K562 (cell line): ENCODE results near the gene TBC1D5. TPM values are rescaled to one million over a fixed set of nuclear protein-coding genes. Genes with fewer than 3 reads are reported as not detected.

Experiments used
- BHLHE40 ChIP-seq: IDR thresholded peaks from 2 replicates; pipeline ENCODE4 v1.6.1; 2011; ENCODE audit warnings: low read length, improper control_type of control experiment
- CBX8 ChIP-seq: fragments of 200-600 bp; sonication (generic); IDR thresholded peaks from 2 replicates; pipeline ENCODE4 v1.6.1; 2012; ENCODE audit warnings: borderline replicate concordance, mixed run types, low read depth, mild to moderate bottlenecking, moderate library complexity, mixed read lengths, low read length, control low read depth, inconsistent platforms; ENCODE audit not compliant: poor library complexity, severe bottlenecking; ENCODE audit errors: extremely low read depth
- CHD1 ChIP-seq: fragments of 200-600 bp; sonication (generic); IDR thresholded peaks from one replicate; pipeline ENCODE4 v1.6.1; 2012; ENCODE audit warnings: mild to moderate bottlenecking, moderate library complexity, low read length, inconsistent platforms
- COPS2 ChIP-seq: fragments of 450-650 bp; conservative IDR thresholded peaks from 2 replicates; pipeline ENCODE4 v1.6.1; 2016; ENCODE audit warnings: mild to moderate bottlenecking, moderate library complexity
- DDX20 ChIP-seq: fragments of 450-650 bp; IDR thresholded peaks from 2 replicates; pipeline ENCODE4 v1.6.1; 2016; ENCODE audit warnings: missing genetic modification characterization, low read depth, mild to moderate bottlenecking, missing compliant biosample characterization, moderate library complexity
- EP300 ChIP-seq: IDR thresholded peaks from 2 replicates; pipeline ENCODE4 v1.6.1; 2012; ENCODE audit warnings: low read length, improper control_type of control experiment
- FOSL1 ChIP-seq: fragments of 200-800 bp; sonication (Bioruptor generic); conservative IDR thresholded peaks from 2 replicates; pipeline ENCODE4 v1.6.1; 2016; ENCODE audit warnings: missing genetic modification characterization, missing compliant biosample characterization
- U2AF1 ChIP-seq: fragments of 200-400 bp; formaldehyde crosslinking; optimal IDR thresholded peaks from 2 replicates; pipeline ENCODE3; 2017; ENCODE audit warnings: mild to moderate bottlenecking, low read depth, low read length, moderate library complexity
- ZNF121 ChIP-seq: sonication (generic); formaldehyde crosslinking; conservative IDR thresholded peaks from 2 replicates; pipeline ENCODE4 v1.8.0; 2022; ENCODE audit warnings: missing genetic modification reagents
- ZNF239 ChIP-seq: fragments of 250-450 bp; sonication (Bioruptor Pico); IDR thresholded peaks from 2 replicates; pipeline ENCODE4 v1.4.0; 2020; ENCODE audit warnings: mild to moderate bottlenecking
- ZSCAN32 ChIP-seq: fragments of 450-650 bp; formaldehyde crosslinking; IDR thresholded peaks from 2 replicates; pipeline ENCODE4 v1.4.0; 2020; ENCODE audit warnings: mild to moderate bottlenecking, moderate library complexity
- polyA plus RNA-seq, 8 experiments: library from polyadenylated mRNA; depleted of rRNA in 4 of 8; stranded (reverse) in 5 of 8; unstranded in 3 of 8; fragments of >200 nt; fragmentation: Nextera tagmentation in 2 of 8; fragmentation: Illumina TruSeq in 1 of 8; extraction: Ambion mirVana in 2 of 8; extraction: Trizol in 1 of 8; gene quantifications; 2 replicates each; pipeline versions ENCODE4 v1.2.1 to v1.2.3, GENCODE V29; 2011 to 2014; ENCODE audit warnings: inconsistent platforms in 1 of 8, missing spikeins in 1 of 8
- total RNA-seq, 7 experiments: library from RNA; depleted of rRNA in 6 of 7; stranded (reverse); fragments of >200 nt in 6 of 7; fragmentation: Illumina TruSeq in 2 of 7; extraction: Trizol in 2 of 7; gene quantifications; 2 replicates each; pipeline versions ENCODE4 v1.2.1 to v1.2.3, GENCODE V29; 2011 to 2021; ENCODE audit warnings: low replicate concordance in 1 of 7
- TF ChIP-seq, protein P1 (sequence below): fragments of 200-600 bp; sonication (generic); IDR thresholded peaks from one replicate; pipeline ENCODE4 v1.6.1; 2012; ENCODE audit warnings: mild to moderate bottlenecking, low read depth, low read length, inconsistent platforms
- TF ChIP-seq, protein P2 (sequence below): fragments of 250-450 bp; sonication (Bioruptor Pico); IDR thresholded peaks from 2 replicates; pipeline ENCODE4 v1.4.0; 2020; ENCODE audit warnings: mild to moderate bottlenecking, moderate library complexity, borderline replicate concordance

TBC1D5 gene
- total and polyA plus RNA-seq, 9 of the 15 experiments (the other 6 are each of a cell fraction or from before 2014, with no cell fraction given) = 2.9 to 38.1 (median 25.6) TPM

DNA sequence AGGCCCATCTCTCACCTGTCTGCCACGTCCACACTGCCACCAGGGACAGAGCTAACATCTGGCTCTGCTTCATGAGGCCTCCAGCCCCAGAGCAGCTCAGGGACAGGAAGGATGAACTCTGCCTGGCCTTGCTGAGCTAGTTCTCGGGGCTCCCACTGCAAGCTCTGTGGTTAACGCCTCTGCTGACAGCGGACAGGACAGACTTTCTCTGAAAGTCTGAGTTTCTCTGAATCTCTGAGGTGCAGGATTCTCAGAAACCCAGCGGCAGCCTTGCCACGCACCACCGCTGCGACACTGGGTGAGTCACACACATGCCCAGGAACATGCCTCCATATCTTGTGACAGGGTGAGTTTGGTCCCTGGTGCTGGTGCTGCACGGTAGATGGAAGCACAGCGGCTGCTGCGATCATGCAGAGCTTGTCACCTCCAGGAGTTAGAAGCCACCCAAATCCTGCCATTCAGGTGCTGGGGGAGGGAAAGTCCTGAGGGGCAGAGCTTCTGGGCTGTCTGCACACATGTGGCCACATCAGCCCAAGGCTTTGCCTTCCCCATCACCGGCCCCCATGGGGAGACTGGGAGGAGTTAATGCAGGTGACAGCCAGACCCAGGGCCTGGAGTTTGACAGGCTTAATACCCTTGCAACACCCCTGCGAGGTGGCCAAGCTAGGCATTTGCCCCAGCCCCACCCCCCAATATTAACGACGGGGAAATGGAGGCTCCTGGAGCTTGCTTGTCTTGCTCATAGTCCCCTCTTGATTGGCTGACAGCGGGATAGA, 590.6 kb downstream of the TBC1D5 start (continued):
- TF ChIP-seq, protein P1, sequence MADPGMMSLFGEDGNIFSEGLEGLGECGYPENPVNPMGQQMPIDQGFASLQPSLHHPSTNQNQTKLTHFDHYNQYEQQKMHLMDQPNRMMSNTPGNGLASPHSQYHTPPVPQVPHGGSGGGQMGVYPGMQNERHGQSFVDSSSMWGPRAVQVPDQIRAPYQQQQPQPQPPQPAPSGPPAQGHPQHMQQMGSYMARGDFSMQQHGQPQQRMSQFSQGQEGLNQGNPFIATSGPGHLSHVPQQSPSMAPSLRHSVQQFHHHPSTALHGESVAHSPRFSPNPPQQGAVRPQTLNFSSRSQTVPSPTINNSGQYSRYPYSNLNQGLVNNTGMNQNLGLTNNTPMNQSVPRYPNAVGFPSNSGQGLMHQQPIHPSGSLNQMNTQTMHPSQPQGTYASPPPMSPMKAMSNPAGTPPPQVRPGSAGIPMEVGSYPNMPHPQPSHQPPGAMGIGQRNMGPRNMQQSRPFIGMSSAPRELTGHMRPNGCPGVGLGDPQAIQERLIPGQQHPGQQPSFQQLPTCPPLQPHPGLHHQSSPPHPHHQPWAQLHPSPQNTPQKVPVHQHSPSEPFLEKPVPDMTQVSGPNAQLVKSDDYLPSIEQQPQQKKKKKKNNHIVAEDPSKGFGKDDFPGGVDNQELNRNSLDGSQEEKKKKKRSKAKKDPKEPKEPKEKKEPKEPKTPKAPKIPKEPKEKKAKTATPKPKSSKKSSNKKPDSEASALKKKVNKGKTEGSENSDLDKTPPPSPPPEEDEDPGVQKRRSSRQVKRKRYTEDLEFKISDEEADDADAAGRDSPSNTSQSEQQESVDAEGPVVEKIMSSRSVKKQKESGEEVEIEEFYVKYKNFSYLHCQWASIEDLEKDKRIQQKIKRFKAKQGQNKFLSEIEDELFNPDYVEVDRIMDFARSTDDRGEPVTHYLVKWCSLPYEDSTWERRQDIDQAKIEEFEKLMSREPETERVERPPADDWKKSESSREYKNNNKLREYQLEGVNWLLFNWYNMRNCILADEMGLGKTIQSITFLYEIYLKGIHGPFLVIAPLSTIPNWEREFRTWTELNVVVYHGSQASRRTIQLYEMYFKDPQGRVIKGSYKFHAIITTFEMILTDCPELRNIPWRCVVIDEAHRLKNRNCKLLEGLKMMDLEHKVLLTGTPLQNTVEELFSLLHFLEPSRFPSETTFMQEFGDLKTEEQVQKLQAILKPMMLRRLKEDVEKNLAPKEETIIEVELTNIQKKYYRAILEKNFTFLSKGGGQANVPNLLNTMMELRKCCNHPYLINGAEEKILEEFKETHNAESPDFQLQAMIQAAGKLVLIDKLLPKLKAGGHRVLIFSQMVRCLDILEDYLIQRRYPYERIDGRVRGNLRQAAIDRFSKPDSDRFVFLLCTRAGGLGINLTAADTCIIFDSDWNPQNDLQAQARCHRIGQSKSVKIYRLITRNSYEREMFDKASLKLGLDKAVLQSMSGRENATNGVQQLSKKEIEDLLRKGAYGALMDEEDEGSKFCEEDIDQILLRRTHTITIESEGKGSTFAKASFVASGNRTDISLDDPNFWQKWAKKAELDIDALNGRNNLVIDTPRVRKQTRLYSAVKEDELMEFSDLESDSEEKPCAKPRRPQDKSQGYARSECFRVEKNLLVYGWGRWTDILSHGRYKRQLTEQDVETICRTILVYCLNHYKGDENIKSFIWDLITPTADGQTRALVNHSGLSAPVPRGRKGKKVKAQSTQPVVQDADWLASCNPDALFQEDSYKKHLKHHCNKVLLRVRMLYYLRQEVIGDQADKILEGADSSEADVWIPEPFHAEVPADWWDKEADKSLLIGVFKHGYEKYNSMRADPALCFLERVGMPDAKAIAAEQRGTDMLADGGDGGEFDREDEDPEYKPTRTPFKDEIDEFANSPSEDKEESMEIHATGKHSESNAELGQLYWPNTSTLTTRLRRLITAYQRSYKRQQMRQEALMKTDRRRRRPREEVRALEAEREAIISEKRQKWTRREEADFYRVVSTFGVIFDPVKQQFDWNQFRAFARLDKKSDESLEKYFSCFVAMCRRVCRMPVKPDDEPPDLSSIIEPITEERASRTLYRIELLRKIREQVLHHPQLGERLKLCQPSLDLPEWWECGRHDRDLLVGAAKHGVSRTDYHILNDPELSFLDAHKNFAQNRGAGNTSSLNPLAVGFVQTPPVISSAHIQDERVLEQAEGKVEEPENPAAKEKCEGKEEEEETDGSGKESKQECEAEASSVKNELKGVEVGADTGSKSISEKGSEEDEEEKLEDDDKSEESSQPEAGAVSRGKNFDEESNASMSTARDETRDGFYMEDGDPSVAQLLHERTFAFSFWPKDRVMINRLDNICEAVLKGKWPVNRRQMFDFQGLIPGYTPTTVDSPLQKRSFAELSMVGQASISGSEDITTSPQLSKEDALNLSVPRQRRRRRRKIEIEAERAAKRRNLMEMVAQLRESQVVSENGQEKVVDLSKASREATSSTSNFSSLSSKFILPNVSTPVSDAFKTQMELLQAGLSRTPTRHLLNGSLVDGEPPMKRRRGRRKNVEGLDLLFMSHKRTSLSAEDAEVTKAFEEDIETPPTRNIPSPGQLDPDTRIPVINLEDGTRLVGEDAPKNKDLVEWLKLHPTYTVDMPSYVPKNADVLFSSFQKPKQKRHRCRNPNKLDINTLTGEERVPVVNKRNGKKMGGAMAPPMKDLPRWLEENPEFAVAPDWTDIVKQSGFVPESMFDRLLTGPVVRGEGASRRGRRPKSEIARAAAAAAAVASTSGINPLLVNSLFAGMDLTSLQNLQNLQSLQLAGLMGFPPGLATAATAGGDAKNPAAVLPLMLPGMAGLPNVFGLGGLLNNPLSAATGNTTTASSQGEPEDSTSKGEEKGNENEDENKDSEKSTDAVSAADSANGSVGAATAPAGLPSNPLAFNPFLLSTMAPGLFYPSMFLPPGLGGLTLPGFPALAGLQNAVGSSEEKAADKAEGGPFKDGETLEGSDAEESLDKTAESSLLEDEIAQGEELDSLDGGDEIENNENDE = no peak
- no peak for TF ChIP-seq COPS2
- TF ChIP-seq U2AF1 = no peak
- TF ChIP-seq, protein P2, sequence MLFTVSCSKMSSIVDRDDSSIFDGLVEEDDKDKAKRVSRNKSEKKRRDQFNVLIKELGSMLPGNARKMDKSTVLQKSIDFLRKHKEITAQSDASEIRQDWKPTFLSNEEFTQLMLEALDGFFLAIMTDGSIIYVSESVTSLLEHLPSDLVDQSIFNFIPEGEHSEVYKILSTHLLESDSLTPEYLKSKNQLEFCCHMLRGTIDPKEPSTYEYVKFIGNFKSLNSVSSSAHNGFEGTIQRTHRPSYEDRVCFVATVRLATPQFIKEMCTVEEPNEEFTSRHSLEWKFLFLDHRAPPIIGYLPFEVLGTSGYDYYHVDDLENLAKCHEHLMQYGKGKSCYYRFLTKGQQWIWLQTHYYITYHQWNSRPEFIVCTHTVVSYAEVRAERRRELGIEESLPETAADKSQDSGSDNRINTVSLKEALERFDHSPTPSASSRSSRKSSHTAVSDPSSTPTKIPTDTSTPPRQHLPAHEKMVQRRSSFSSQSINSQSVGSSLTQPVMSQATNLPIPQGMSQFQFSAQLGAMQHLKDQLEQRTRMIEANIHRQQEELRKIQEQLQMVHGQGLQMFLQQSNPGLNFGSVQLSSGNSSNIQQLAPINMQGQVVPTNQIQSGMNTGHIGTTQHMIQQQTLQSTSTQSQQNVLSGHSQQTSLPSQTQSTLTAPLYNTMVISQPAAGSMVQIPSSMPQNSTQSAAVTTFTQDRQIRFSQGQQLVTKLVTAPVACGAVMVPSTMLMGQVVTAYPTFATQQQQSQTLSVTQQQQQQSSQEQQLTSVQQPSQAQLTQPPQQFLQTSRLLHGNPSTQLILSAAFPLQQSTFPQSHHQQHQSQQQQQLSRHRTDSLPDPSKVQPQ = no peak
- peak; percentile 91 for TF ChIP-seq FOSL1 (tag)
- no peak for TF ChIP-seq CBX8
- TF ChIP-seq BHLHE40 = peak; percentile 29; the same call in 1 of the 2 replicates
- TF ChIP-seq EP300 = 0 out of 2 replicates have a peak, but pooled peaks have one; percentile 20
- TF ChIP-seq ZNF121 (CRISPR knock-in tag) = no peak
- TF ChIP-seq ZNF239 (CRISPR knock-in tag) = no peak
- no peak for TF ChIP-seq DDX20 (tag)
- no peak for TF ChIP-seq CHD1
- TF ChIP-seq ZSCAN32 (CRISPR knock-in tag) = no peak
